Testis (tissue), 3 donors: ENCODE measurements around the gene EPO. TPM values are rescaled to one million over a fixed set of nuclear protein-coding genes. Genes with fewer than 3 reads are reported as not detected.

Experiments
- DNase-seq: peaks from one replicate; pipeline ENCODE4 v3.0.0-alpha.2; 2019
- H3K27ac ChIP-seq, 2 donors: fragments of 200-600 bp; sonication (generic); one replicate each; pipeline ENCODE4 v1.5.1; 2019
- H3K27me3 ChIP-seq: fragments of 200-600 bp; sonication (generic); one replicate; pipeline ENCODE4 v1.5.1; 2019
- H3K36me3 ChIP-seq: fragments of 200-600 bp; sonication (generic); one replicate; pipeline ENCODE4 v1.5.1; 2017; ENCODE audit warnings: low read depth; ENCODE audit errors: missing control alignments
- H3K4me1 ChIP-seq: fragments of 200-600 bp; sonication (generic); one replicate; pipeline ENCODE4 v1.5.1; 2019
- H3K4me3 ChIP-seq, 2 donors: fragments of 200-600 bp; sonication (generic); one replicate each; pipeline ENCODE4 v1.5.1; 2017 to 2019
- H3K9me3 ChIP-seq: fragments of 200-600 bp; sonication (generic); one replicate; pipeline ENCODE4 v1.5.1; 2017
- CTCF ChIP-seq, 3 experiments: fragments of 450-650 bp in 2 of 3; fragments of 200-600 bp in 1 of 3; sonication (generic) in 1 of 3; IDR thresholded peaks; one replicate each; pipeline ENCODE4 v1.5.1; 2016 to 2019; ENCODE audit warnings: antibody characterized with exemption in 3 of 3, mild to moderate bottlenecking in 2 of 3, moderate library complexity in 1 of 3
- POLR2A ChIP-seq: fragments of 450-650 bp; IDR thresholded peaks from one replicate; pipeline ENCODE4 v1.6.1; 2017; ENCODE audit warnings: antibody characterized with exemption, mild to moderate bottlenecking, moderate library complexity
- WGBS, 2 donors: methylation state at CpG; one replicate each; pipeline ENCODE4 v1.1.5; 2018; 5-methylcytosine and 5-hydroxymethylcytosine counted together
- intact Hi-C: fragments of 100-400 bp; cut with DNase I; formaldehyde crosslinking; loops from one replicate; pipeline ENCODE4 v1.15.1; 2023; ENCODE audit warnings: low total_unique reads
- polyA plus RNA-seq: library from polyadenylated mRNA; stranded (reverse); fragments of 350-450 nt; fragmentation: Illumina TruSeq; extraction: RNeasy Lipid Tissue Mini Kit (QIAGEN cat#74804); gene quantifications from one replicate; pipeline ENCODE4 v1.2.3, GENCODE V29; 2014; ENCODE audit warnings: low read depth, low replicate concordance; ENCODE audit not compliant: insufficient read depth
- total RNA-seq, 2 donors: library from RNA; depleted of rRNA; stranded (reverse); fragments of >200 nt; gene quantifications; one replicate each; pipeline ENCODE4 v1.2.3, GENCODE V29; 2016

EPO gene
- total and polyA plus RNA-seq, 3 donors from 2014 or later, result 0.63 to 0.93 (median 0.65) TPM

- TF ChIP-seq POLR2A (no peak), CTCF (IDR thresholded peaks at IDR 0.05) (no peak)
- no peaks in the 10 kb centered on the region for H3K36me3 ChIP-seq
- no peaks in the 10 kb centered on the region for H3K4me1 ChIP-seq
- no peaks in the 10 kb centered on the region for H3K9me3 ChIP-seq
- 82 to 90% methylated on average over 16 of the region's 16 CpGs for whole genome bisulfite sequencing, 2 donors
- H3K4me3 ChIP-seq, result no peak overlapping the region
- no peak for DNase-seq
- intact Hi-C loops, result no loop called here
- no peak overlapping the region for H3K27ac ChIP-seq
- no peaks in the 10 kb centered on the region for H3K27me3 ChIP-seq
Measured at GRCh38 chr7:100765250-100765649, 45.0 kb downstream of the EPO start.

- no peak for TF ChIP-seq POLR2A
- no peak for TF ChIP-seq CTCF (IDR thresholded peaks at IDR 0.05)
- Histone ChIP-seq H3K27ac (no peak overlapping the region), H3K27me3 (no peaks in the 10 kb centered on the region), H3K4me1 (no peaks in the 10 kb centered on the region), H3K36me3 (no peaks in the 10 kb centered on the region), H3K9me3 (no peaks in the 10 kb centered on the region), H3K4me3 (no peak overlapping the region)
- WGBS, 2 donors, result 87 to 91% methylated on average over 7 of the region's 7 CpGs
- intact Hi-C loops, result no loop called here
- DNase-seq, result no peak
Measured at GRCh38 chr7:100768784-100769183, 48.5 kb downstream of the EPO start.

Other genes with a start within 250 kb of the EPO start
- 100 to 1,000 TPM; 135 to 165 TPM for gene TSC22D4, start 241.3 kb upstream of the EPO start, total RNA-seq
- 57.4 TPM for gene TSC22D4, start 241.3 kb upstream of the EPO start, polyA plus RNA-seq
- 10 to 100 TPM; 24.7 to 27.3 TPM for gene NYAP1, start 236.5 kb upstream of the EPO start, total RNA-seq
- 15.7 TPM for gene NYAP1, start 236.5 kb upstream of the EPO start, polyA plus RNA-seq
- 10 to 100 TPM; 62.0 to 67.2 TPM for gene AGFG2, start 181.3 kb upstream of the EPO start, total RNA-seq
- gene AGFG2, start 181.3 kb upstream of the EPO start, polyA plus RNA-seq, result 51.4 TPM
- gene SAP25, start 146.6 kb upstream of the EPO start, total RNA-seq, result 10 to 100 TPM; 28.4 to 29.9 TPM
- gene SAP25, start 146.6 kb upstream of the EPO start, polyA plus RNA-seq, result 30.3 TPM
- 100 to 1,000 TPM; 314 to 378 TPM for gene LRCH4, start 134.3 kb upstream of the EPO start, total RNA-seq
- gene LRCH4, start 134.3 kb upstream of the EPO start, polyA plus RNA-seq, result 159 TPM
- gene FBXO24, start 134.1 kb upstream of the EPO start, total RNA-seq, result 10 to 100 TPM; 37.5 to 74.5 TPM
- 112 TPM for gene FBXO24, start 134.1 kb upstream of the EPO start, polyA plus RNA-seq
- 10 to 100 TPM; 26.0 to 30.2 TPM for gene PCOLCE, start 118.1 kb upstream of the EPO start, total RNA-seq
- 104 TPM for gene PCOLCE, start 118.1 kb upstream of the EPO start, polyA plus RNA-seq
- 10 to 100 TPM; 40.6 to 78.9 TPM for gene MOSPD3, start 107.9 kb upstream of the EPO start, total RNA-seq
- 62.8 TPM for gene MOSPD3, start 107.9 kb upstream of the EPO start, polyA plus RNA-seq
- gene TFR2, start 78.9 kb upstream of the EPO start, total RNA-seq, result 1 to 10 TPM in 1 of 2 donors, under 1 TPM in 1; 0.87 to 1.5 TPM
- 1.1 TPM for gene TFR2, start 78.9 kb upstream of the EPO start, polyA plus RNA-seq
- gene ACTL6B, start 64.0 kb upstream of the EPO start, total RNA-seq, result 1 to 10 TPM in 1 of 2 donors, under 1 TPM in 1; 0.79 to 1.2 TPM
- gene ACTL6B, start 64.0 kb upstream of the EPO start, polyA plus RNA-seq, result 2.1 TPM
- 100 to 1,000 TPM; 195 to 325 TPM for gene GNB2, start 46.7 kb upstream of the EPO start, total RNA-seq
- gene GNB2, start 46.7 kb upstream of the EPO start, polyA plus RNA-seq, result 200 TPM
- 100 to 1,000 TPM; 105 to 106 TPM for gene GIGYF1, start 26.2 kb upstream of the EPO start, total RNA-seq
- 40.5 TPM for gene GIGYF1, start 26.2 kb upstream of the EPO start, polyA plus RNA-seq
- gene POP7, start 14.3 kb upstream of the EPO start, total RNA-seq, result 10 to 100 TPM; 33.6 to 39.4 TPM
- gene POP7, start 14.3 kb upstream of the EPO start, polyA plus RNA-seq, result 21.6 TPM
- gene ZAN, start 13.1 kb downstream of the EPO start, total RNA-seq, result 1 to 10 TPM; 1.6 to 1.7 TPM
- gene ZAN, start 13.1 kb downstream of the EPO start, polyA plus RNA-seq, result 3.0 TPM
- 10 to 100 TPM; 35.9 to 49.6 TPM for gene EPHB4, start 107.1 kb downstream of the EPO start, total RNA-seq
- 30.5 TPM for gene EPHB4, start 107.1 kb downstream of the EPO start, polyA plus RNA-seq
- 10 to 100 TPM; 13.8 to 18.9 TPM for gene SLC12A9, start 132.2 kb downstream of the EPO start, total RNA-seq
- gene SLC12A9, start 132.2 kb downstream of the EPO start, polyA plus RNA-seq, result 12.8 TPM
- gene TRIP6, start 146.9 kb downstream of the EPO start, total RNA-seq, result 10 to 100 TPM; 46.8 to 99.6 TPM
- 49.8 TPM for gene TRIP6, start 146.9 kb downstream of the EPO start, polyA plus RNA-seq
- 100 to 1,000 TPM; 255 to 291 TPM for gene SRRT, start 154.6 kb downstream of the EPO start, total RNA-seq
- gene SRRT, start 154.6 kb downstream of the EPO start, polyA plus RNA-seq, result 389 TPM
- gene UFSP1, start 169.2 kb downstream of the EPO start, total RNA-seq, result 1 to 10 TPM; 3.0 to 4.2 TPM
- 1.3 TPM for gene UFSP1, start 169.2 kb downstream of the EPO start, polyA plus RNA-seq
- 10 to 100 TPM in 1 of 2 donors, 1 to 10 TPM in 1; 9.8 to 10.5 TPM for gene ACHE, start 175.4 kb downstream of the EPO start, total RNA-seq
- gene ACHE, start 175.4 kb downstream of the EPO start, polyA plus RNA-seq, result 5.1 TPM
- 1 to 10 TPM; 1.6 to 2.1 TPM for gene MUC3A, start 229.1 kb downstream of the EPO start, total RNA-seq
- gene MUC3A, start 229.1 kb downstream of the EPO start, polyA plus RNA-seq, result 1.5 TPM
- 1 to 10 TPM; 3.5 to 6.2 TPM for gene MUC12, start 249.1 kb downstream of the EPO start, total RNA-seq
- 5.3 TPM for gene MUC12, start 249.1 kb downstream of the EPO start, polyA plus RNA-seq